Measurements from ENCODE around the gene COBL. TPM values are rescaled to one million over a fixed set of nuclear protein-coding genes. Genes with fewer than 3 reads are reported as not detected.

COBL gene
- total RNA-seq, 3 donors from 2014 or later, result 2.2 to 37.3 (median 16.1) TPM

DNA sequence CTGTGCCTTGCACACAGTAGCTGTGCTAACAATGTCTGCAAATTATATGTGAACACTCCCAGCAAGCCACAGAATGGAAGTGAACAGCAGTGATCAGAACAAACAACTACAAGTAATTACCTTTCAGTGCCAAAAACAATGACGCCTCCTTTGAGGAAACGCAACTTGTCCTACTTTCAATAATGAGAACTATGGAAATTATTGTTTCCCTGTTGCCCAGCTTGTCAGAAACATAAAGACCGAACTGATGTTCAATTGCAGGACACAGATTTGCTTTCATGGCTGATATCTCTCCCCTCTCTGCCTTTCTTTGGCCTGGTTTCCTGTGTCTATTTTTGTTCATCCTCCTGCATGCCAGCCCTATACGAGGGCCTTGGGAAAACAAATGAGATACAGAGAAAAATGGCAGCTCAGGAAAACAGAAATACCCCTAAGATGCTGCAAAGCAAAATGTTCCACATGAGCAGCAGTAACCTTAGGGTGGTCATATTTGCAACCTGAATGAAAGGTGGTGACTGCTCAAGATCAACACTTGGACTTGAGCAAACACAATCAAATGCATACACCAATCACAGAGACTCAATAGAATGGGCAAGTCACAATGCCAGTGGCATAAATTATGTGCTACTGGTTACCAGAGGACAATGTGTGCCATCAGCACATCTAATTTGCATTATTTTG lies 26.8 kb downstream of the COBL start:
- Histone ChIP-seq H3K27ac (peak overlapping the region; percentile 22 to 72), H3K36me3 (no peaks in the 10 kb centered on the region), H3K9me3 (no peaks in the 10 kb centered on the region), H3K4me3 (no peak overlapping the region), H3K4me1 (no peaks in the 10 kb centered on the region), H3K27me3 (no peaks in the 10 kb centered on the region)
- TF ChIP-seq, protein P1, sequence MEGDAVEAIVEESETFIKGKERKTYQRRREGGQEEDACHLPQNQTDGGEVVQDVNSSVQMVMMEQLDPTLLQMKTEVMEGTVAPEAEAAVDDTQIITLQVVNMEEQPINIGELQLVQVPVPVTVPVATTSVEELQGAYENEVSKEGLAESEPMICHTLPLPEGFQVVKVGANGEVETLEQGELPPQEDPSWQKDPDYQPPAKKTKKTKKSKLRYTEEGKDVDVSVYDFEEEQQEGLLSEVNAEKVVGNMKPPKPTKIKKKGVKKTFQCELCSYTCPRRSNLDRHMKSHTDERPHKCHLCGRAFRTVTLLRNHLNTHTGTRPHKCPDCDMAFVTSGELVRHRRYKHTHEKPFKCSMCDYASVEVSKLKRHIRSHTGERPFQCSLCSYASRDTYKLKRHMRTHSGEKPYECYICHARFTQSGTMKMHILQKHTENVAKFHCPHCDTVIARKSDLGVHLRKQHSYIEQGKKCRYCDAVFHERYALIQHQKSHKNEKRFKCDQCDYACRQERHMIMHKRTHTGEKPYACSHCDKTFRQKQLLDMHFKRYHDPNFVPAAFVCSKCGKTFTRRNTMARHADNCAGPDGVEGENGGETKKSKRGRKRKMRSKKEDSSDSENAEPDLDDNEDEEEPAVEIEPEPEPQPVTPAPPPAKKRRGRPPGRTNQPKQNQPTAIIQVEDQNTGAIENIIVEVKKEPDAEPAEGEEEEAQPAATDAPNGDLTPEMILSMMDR (IDR thresholded peaks at IDR 0.05), result no peak
- TF ChIP-seq POLR2A (IDR thresholded peaks at IDR 0.05) (no peak), POLR2AphosphoS5 (IDR thresholded peaks at IDR 0.05) (no peak)
- DNase-seq (ENCODE audit: low spot score in 2 of 2), result no peak
- intact Hi-C loops (cut with DNase I; ENCODE audit: low total_unique reads), result no loop called here

DNA sequence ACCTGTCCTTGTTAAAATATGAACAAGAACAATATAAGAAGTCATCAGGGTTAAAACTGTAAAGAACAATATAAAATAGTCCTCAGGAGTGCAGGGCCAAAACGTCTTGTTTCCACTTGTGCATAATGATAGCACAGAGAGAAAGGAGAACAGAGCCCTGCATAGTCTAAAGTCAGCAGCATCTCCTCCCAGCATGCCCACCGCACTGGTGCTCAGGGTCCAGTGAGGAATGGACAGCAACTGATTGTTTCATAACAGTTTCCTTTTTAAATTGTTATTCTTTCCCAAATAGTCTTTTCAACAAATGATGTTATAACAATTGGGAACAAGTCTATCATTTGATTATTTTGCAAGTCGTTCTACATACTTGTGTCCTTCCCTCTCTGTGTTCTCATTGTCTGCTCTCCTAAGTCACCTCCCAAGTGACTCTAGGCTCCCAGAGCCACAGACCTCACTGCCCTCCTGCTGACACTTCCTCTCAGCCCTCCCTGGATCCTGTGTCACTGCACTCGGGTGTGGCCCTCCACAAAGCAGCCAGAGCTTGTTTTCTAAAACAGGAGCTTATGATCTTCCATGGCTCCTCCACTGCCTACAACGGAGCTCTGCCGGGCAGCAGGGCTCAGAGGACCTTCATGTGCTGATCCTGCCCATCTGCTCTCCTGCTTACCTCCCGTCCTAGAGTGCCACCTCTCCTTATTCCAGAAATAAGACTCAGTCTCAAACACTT lies 27.6 kb downstream of the COBL start:
- intact Hi-C loops (cut with DNase I; ENCODE audit: low total_unique reads), result no loop called here
- Histone ChIP-seq H3K4me3 (no peak overlapping the region), H3K36me3 (no peaks in the 10 kb centered on the region), H3K4me1 (no peaks in the 10 kb centered on the region), H3K27me3 (no peaks in the 10 kb centered on the region), H3K27ac (peak overlapping the region; percentile 22 to 72), H3K9me3 (no peaks in the 10 kb centered on the region)
- DNase-seq (ENCODE audit: low spot score in 2 of 2), result no peak
- TF ChIP-seq, protein P1 (IDR thresholded peaks at IDR 0.05), result no peak
- no peak for TF ChIP-seq POLR2A (IDR thresholded peaks at IDR 0.05)
- TF ChIP-seq POLR2AphosphoS5 (IDR thresholded peaks at IDR 0.05), result no peak

DNA sequence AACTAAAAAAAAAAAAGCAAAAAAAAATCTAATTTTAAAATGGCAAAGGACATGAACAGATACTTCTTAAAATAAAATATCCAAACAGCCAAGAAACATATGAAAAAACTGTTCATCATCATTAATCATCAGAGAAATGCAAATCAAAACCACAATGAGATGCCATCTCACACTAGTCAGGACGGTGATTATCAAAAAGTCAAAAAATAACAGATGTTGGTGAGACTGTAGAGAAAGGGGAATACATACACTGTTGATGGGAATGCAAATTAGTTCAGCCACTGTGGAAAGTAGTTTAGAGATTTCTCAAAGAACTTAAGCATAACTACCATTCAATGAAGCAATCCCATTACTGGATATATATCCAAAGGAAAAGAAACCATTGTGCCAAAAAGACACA lies 30.2 kb downstream of the COBL start:
- H3K9me3 ChIP-seq, result no peaks in the 10 kb centered on the region
- TF ChIP-seq, protein P1 (IDR thresholded peaks at IDR 0.05), result no peak
- TF ChIP-seq POLR2AphosphoS5 (IDR thresholded peaks at IDR 0.05) (no peak), POLR2A (IDR thresholded peaks at IDR 0.05) (no peak)
- intact Hi-C loops (cut with DNase I; ENCODE audit: low total_unique reads), result no loop called here
- no peaks in the 10 kb centered on the region for H3K4me1 ChIP-seq
- DNase-seq (ENCODE audit: low spot score in 2 of 2), result no peak
- H3K36me3 ChIP-seq, result no peaks in the 10 kb centered on the region
- no peak overlapping the region for H3K27ac ChIP-seq
- no peaks in the 10 kb centered on the region for H3K27me3 ChIP-seq
- H3K4me3 ChIP-seq, result no peak overlapping the region

DNA sequence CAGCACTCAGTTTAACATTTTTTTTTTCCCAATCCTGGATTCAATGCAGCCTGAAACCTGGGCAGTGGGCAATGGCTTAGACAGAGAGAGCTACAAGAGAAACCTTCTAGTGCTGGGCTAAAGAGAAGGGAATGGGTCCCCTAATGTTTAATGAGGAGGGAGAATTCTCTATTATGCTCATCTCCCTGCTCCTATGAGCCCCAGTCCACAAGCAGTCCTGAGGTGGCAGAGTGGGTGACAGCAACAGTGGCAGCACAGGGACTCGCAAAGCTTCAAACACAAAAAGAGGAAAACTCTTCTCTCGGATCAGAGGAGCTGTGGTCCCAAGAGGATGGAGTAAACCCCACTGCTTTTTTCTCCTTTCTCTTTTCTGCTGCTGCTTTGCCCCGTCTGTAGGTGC lies 36.5 kb downstream of the COBL start:
- no peaks in the 10 kb centered on the region for H3K9me3 ChIP-seq
- H3K4me1 ChIP-seq, result no peaks in the 10 kb centered on the region
- intact Hi-C loops (cut with DNase I; ENCODE audit: low total_unique reads), result no loop called here
- no peak overlapping the region for H3K27ac ChIP-seq
- DNase-seq (ENCODE audit: low spot score in 2 of 2), result no peak
- TF ChIP-seq POLR2AphosphoS5 (IDR thresholded peaks at IDR 0.05), result no peak
- TF ChIP-seq, protein P1 (IDR thresholded peaks at IDR 0.05), result no peak
- TF ChIP-seq POLR2A (IDR thresholded peaks at IDR 0.05), result no peak
- H3K4me3 ChIP-seq, result no peak overlapping the region
- H3K27me3 ChIP-seq, result no peaks in the 10 kb centered on the region
- H3K36me3 ChIP-seq, result no peaks in the 10 kb centered on the region

DNA sequence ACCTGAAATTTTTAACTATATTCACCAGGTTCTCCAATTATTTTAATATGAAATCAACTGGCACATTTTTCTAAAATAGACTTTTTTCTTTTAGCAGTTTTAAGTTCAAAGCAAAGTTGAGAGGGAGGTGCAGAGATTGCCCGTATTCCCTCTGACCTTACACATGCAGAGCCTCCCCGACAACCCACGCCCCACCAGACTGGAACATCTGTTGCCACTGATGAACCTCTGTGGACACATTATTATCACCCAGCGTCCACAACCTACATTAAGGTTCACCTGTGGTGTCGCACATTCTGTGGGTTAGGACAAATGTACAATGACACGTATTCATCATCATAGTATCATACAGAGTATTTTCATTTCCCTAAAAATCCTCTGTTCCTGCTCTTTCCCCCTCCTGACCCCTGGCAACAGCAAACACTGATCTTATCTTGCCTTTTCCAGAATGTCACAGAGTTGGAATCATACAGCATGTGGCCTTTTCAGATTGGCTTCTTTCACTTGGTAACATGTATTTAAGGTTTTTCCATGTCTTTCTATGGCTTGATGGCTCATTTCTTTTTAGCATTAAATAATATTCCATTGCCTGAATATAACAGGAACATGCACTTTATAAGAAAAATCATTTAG lies 37.1 kb downstream of the COBL start:
- intact Hi-C loops (cut with DNase I; ENCODE audit: low total_unique reads), result no loop called here

More for the DNA sequence above, 37.1 kb downstream of the COBL start:
- Histone ChIP-seq H3K9me3 (no peaks in the 10 kb centered on the region), H3K36me3 (no peaks in the 10 kb centered on the region), H3K4me1 (no peaks in the 10 kb centered on the region), H3K27me3 (no peaks in the 10 kb centered on the region), H3K4me3 (no peak overlapping the region), H3K27ac (no peak overlapping the region)
- TF ChIP-seq POLR2A (IDR thresholded peaks at IDR 0.05) (no peak), POLR2AphosphoS5 (IDR thresholded peaks at IDR 0.05) (no peak)
- TF ChIP-seq, protein P1 (IDR thresholded peaks at IDR 0.05), result no peak
- no peak for DNase-seq (ENCODE audit: low spot score in 2 of 2)
